GM12875 (cell line): ENCODE data around the gene MAX.

Experiments used
- H3K4me3 ChIP-seq: one replicate; pipeline ENCODE4 v1.5.1; 2011; ENCODE audit warnings: low read depth, low read length, control low read depth
- TF ChIP-seq, protein P1 (sequence below): IDR thresholded peaks from 2 replicates; pipeline ENCODE4 v1.5.1; 2011; ENCODE audit warnings: low read depth, mild to moderate bottlenecking, control low read depth, inconsistent platforms, low read length, moderate library complexity, borderline replicate concordance; ENCODE audit not compliant: insufficient read depth

The MAX gene

GRCh38 chr14:65028937-65029336, 73.4 kb downstream of the MAX start:
- TF ChIP-seq, protein P1, sequence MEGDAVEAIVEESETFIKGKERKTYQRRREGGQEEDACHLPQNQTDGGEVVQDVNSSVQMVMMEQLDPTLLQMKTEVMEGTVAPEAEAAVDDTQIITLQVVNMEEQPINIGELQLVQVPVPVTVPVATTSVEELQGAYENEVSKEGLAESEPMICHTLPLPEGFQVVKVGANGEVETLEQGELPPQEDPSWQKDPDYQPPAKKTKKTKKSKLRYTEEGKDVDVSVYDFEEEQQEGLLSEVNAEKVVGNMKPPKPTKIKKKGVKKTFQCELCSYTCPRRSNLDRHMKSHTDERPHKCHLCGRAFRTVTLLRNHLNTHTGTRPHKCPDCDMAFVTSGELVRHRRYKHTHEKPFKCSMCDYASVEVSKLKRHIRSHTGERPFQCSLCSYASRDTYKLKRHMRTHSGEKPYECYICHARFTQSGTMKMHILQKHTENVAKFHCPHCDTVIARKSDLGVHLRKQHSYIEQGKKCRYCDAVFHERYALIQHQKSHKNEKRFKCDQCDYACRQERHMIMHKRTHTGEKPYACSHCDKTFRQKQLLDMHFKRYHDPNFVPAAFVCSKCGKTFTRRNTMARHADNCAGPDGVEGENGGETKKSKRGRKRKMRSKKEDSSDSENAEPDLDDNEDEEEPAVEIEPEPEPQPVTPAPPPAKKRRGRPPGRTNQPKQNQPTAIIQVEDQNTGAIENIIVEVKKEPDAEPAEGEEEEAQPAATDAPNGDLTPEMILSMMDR = no peak
- H3K4me3 ChIP-seq = no peak overlapping the region

GRCh38 chr14:65027127-65027799, 75.1 kb downstream of the MAX start:
- no peak overlapping the region for H3K4me3 ChIP-seq
- TF ChIP-seq, protein P1 = no peak

DNA sequence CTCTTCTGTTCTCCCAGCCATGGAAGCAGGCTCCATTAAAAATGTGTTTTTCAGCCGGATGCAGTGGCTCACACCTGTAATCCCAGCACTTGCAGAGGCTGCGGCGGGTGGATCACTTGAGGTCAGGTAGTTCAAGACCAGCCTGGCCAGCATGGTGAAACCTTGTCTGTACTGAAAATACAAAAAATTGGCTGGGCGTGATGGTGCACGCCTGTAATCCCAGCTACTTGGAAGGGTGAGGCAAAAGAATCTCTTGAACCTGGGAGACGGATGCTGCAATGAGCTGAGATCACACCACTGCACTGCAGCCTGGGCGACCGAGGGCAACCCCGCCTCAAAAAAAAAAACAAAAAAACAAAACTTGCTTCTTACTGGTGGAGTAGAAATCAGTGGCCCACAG, 75.8 kb downstream of the MAX start:
- no peak overlapping the region for H3K4me3 ChIP-seq
- TF ChIP-seq, protein P1 = no peak

- H3K4me3 ChIP-seq = no peak overlapping the region
- TF ChIP-seq, protein P1 = no peak
These were observed 76.5 kb downstream of the MAX start for GRCh38 chr14:65025818-65026217.
